Activated CD4-positive, alpha-beta T cell treated with anti-CD3 and anti-CD28 coated beads, Interleukin-2, Interleukin-4, amounts not matched to agents 100 ng/mL and 50 ng/mL, durations not matched to agents 16 hours and 8 hours (primary cell): Measurements from ENCODE around the gene HLCS.

ENCODE experiments used
- DNase-seq: peaks from one replicate; pipeline ENCODE4 v3.0.0-alpha.2; 2020; ENCODE audit warnings: low spot score

The HLCS gene

DNA sequence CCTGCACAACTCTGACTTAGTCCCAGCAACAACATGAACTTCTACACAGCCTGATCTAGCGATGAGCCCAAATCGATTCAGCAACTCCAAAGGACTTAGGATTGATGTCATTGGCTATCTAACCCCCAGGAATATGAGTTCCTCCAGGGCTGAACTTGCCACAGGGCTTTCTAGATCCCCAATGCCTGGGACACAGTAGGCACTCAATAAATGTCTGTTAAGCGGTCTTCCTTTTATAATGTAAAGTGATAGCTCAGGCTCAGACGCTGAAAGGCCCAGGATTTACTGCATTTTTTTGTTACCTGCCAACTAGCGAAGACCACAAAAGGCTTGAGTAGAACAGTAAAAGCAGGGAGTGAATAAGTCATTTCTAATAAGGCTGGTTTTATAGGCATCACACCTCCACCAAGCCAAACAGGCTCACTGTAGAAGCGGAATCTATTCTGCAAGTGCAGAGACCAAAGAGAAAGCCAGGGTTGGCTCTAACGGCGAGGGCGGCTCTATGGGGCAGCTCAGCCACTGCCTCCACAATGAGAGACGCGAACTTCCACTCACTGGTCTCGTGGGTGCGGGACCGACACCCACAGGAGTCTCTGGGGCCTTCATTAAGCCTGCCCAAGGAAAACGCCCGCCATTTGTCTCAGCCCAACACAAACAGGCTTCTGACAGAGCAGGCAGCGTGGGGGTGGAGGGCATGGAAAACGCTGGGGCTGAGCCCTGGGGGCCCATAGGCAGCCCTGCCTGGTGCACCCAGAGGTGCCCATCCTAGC, 52.0 kb downstream of the HLCS start:
- no peak for DNase-seq

DNA sequence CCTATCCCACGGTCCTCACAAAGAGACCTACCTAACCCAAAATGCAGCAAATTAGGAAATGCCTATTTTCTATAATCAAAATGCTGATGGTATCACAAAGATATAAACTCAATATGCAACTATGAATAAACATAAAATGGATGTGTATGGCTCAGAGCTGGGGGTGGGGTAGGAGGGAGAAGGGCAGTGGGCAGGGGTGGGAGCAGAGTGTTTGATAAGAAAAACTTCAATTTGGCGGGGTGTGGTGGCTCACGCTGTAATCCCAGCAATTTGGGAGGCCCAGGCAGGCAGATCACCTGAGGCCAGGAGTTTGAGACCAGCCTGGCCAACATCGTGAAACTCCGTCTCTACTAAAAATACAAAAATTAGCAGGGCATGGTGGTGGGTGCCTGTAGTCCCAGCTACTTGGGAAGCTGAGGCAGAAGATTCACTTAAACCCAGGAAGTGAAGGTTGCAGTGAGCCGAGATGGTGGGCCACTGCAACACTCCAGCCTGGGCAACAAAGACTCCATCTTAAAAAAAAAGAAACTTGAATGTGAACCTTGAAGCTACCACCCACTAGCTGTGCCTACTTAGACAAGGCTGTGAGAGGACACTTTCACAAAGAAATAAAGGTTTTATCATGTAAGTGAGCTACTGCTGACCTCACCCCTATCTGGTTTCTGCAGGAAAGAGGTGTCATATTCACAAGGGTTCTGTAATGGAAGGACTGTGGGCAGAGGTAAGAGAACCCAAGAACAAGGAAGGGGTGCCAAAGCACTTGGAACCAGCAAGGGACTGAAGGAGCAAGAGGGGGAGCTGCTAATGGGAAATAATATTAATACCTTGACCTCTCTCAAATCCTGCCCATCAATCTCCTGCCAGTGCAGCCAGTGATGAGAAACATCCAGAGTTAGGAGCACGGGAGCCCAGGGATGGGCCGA, 53.0 kb downstream of the HLCS start:
- no peak for DNase-seq

DNA sequence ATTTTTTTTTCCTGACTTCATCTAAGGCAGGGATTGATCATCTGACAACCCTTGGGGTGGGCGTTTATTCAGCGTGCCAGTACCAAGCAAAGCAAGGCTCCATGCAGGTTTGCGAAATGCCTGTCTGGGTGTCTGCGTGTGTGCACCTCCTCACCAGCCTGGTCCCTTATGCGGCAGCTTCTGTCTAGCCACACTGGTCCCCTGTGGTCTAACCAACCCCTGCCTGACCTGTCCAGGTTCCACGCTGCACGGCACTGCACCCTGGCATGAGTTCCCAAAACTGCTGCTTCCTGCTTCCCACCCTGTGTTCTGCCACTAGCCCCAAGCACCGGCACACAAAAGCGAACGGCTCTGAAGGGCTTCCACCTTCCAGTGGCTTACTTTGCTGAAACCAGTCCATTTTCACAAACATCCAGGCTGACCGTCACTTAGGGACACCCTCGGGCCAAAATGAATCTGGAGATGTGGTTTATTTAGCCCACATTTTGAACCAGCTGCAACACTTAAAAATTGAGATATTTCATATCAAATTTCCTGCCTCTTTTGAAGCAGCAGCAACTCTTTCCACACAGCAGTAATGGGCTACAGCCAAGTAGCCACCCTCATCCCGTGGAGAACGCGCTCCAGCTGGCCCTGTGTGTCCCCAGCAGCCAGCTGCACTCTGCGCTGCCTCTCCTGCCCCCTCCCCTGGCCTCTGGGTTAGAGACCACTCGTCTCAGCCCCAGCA, 55.7 kb downstream of the HLCS start:
- DNase-seq, result no peak

DNA sequence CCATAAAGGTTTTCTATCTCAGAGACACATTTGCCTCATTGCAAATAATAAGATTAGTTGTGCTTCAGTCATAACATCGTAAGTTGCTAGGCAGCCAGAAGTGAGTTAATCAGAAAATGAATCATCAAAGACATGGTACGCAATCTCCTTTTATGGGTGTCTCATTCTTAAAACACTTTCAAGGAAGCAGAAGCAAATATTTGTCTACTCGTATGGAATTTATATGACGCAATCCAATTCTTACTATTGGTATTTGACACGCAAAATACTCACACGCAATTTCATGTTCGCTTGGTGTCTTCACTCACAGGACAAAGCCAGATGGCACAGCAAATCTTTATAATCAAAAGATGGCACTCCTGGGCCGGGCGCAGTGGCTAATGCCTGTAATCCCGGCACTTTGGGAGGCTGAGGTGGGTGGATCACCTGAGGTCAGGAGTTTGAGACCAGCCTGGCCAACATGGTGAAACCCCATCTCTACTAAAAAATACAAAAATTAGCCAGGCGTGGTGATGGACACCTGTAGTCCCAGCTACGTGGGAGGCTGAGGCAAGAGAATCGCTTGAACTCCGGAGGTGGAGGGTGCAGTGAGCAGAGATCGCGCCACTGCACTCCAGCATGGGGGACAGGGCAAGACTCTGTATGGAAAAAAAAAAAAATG, 56.4 kb downstream of the HLCS start:
- DNase-seq, result peak; percentile 78

DNA sequence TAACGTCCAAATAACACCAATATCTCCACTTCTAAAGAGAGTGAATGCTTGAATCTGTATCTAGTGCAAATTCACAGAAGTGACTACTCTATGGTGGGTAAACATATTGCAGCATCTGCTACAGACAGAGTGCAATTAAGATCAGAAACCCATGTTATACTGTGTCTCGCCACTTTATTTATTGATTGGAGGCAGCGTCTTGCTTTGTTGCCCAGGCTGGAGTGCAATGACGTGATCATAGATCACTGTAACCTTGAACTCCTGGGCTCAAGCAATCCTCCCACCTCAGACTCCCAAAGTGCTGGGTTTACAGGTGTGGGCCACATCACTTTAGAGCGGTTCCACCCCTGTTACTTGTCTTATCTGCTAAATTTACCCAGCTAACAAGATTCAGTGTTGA, 57.0 kb downstream of the HLCS start:
- no peak for DNase-seq

DNA sequence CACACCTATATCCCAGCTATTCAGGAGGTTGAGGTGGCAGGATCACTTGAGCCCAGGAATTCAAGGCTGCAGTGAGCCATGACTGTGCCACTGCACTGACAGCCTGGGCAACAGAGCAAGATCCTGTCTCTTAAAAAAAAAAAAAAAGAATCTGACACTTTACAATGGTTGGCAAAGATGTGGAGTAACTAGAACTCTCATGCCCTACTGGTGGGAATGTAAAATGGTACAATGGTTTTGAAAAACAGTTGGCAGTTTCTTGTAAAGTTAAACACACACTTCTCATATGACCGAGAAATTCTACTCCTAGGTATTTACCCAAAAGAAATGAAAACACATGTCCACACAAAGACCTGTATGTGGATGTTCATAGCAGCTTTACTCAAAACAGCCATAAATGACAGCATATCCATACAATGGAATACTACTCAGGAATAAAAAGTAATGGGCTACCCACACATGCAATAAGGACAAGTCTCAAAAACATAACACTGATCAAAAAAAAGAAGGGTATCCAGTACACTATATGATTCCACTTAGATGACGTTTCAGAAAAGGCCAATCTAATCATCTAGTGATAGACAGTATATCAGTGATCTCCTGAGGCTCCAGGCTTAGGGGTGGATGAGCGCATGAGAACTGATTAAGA, 58.1 kb downstream of the HLCS start:
- DNase-seq, result no peak

DNA sequence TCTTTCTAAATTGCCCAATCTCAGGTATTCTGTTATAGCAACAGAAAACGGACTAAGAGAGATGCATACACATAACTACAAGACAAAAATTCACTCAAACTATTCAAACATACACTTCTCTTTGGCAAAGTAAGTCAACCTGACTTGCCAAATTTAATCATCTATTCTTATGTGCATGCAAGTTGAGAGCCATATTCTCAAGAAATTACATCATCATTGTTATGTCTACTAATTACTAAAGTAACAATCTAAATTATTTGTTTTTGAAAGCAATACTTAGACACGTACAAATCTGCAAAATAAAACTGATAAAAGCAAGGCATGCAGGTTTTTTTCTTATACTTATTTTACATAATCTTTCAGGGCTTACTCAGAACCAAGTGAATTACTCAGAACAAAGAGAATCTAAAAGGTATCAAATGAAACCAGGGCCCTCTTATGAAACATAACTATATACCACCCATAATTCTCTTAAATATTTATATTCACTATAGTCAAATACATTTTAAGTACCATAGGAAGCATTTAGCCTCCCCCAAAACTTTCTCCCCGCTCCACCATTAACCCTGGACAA, 62.3 kb downstream of the HLCS start:
- peak; percentile 22 for DNase-seq

DNA sequence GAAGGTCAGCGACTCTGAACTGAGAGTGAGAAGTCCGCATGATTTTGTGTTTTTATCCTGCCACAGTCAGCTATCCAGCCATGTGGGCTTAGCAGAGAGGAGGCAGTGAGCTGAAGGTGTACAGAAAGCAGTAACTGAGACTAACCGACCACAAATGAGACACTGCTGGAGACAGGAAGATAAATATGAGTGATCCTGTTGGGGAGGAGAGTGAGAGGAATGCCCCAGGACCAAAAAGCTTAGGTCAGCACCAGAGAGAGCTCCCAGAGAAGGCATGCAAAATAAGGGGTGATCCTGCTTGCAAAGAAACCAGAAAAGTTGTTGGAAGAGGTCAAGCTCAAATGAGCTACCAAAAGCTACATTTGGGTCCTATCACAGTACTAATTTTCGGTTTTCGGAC, 63.7 kb downstream of the HLCS start:
- peak; percentile 50 for DNase-seq

DNA sequence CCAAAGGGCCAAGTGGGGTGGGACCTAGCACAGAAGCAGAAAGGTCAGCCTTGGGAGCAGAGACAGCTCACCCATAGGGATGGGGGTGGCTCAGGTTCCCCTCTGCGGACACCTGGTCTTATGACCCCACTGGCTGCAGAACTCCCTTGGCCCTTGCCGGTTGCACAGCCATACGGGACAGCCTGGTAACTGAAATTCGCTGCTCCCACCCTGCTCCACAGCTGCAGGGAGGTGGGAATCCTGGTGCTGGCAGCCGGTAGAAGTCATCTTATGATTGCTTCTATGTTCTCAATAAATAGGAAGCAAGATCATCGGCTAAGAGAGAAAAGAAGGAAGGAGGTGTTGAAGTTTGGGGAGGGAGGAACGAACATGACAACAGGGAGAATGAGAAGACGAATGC, 64.1 kb downstream of the HLCS start:
- no peak for DNase-seq

DNA sequence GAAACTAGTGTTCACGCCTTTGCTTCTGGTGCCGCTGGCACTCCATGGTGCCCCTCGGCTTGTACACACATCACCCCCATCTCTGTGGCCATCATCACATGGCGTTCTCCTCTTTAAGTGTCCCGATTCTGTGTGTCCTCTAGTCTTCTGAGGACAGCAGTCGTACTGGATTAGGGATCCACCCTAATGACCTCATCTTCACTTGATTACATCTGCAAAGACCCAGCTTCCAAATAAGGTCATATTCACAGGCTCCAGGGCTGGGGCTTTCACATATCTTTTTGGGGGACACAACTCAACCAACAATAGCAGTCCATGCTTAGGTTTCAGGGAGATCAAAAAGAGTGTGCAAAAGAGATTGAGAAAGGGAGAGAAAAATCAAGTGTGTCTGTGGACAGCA, 64.9 kb downstream of the HLCS start:
- DNase-seq, result no peak

DNA sequence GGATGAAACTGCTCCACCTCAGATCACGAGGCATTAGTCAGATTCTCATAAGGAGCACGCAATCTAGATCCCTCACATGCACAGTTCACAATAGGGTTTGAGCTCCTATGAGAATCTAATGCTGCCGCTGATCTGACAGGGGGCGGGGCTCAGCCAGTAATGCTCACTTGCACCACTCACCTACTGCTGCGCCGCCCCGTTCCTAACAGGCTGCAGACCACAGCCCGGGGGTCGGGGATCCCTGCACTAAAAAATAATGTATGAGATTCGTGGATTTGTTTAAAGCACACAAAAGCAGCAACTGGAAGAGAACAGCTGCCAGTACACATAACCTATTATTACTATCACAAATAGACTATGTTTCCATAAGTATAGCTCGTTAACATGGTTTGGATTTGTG, 72.9 kb downstream of the HLCS start:
- no peak for DNase-seq

DNA sequence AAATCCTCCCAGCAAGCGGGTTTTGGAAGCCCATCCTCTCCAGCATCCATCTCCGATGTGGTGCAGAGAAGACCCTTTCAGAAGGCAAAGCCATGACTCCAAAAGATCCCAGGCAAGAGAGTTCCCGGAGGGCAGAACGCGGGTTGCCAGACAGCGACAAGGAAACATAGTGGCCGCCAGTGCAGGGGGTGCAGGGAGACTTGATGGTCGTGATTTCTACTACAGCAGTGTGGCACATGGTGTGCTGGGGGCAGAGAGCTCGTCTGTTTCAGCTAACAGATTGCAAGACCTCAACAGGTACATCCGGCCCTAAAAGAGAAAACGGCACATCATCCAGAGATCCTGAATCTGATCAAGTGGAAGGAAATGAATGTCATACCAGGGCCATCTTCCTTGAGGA, 74.3 kb downstream of the HLCS start:
- no peak for DNase-seq

DNA sequence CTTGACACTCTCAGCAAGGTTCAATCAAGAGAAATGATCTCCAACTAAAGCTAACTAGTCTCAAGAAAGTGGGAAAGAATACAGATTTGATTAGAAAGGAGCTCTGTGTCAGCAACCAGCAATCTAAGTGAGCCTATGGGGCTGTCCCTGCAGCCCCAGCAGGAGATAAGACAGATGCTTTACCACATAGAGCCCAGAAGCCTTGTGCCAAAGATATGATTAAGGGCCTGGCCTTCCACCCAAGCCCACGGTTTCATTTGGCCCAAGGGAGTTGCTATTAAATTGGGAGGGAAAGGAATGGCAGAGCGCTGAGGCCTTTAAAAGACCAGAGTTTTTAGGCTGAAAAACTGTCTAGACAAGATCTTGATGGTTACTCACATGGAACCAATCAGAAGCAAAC, 74.8 kb downstream of the HLCS start:
- DNase-seq, result no peak

DNA sequence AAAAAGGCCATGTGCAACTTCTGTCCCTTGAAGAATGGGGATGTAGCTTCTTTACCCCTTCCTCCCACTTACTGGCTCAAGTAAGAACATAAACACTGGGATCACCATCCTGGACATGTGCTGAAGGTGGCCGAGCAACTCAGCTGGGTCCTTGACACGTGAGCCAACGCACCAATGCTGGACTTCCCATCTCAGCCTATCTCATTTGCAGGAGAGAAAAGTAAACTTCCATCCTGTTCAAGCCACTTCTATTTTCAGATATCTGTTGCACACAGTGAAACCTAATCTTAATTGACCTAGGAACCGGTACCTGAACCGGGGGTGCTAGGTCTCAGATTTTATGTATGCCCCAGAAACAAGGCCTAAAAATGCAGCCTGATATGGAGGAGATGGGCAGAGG, 75.3 kb downstream of the HLCS start:
- DNase-seq, result no peak

DNA sequence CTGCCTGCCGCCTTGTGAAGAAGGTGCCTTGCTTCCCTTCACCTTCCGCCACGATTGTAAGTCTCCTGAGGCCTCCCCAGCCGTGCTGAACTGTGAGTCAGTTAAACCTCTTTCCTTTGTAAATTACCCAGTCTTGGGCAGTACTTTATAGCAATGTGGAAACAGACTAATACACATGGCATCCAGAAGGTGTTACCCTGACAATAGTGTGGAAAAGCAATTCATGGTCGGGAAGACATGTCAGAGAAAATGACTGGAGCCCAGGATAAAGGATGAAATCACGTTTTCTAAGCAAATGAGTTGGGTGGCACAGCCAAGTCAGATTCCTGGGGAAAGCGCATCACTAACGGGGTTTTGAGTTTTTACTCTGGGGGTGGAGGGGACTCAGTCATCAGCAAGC, 76.4 kb downstream of the HLCS start:
- DNase-seq, result no peak

DNA sequence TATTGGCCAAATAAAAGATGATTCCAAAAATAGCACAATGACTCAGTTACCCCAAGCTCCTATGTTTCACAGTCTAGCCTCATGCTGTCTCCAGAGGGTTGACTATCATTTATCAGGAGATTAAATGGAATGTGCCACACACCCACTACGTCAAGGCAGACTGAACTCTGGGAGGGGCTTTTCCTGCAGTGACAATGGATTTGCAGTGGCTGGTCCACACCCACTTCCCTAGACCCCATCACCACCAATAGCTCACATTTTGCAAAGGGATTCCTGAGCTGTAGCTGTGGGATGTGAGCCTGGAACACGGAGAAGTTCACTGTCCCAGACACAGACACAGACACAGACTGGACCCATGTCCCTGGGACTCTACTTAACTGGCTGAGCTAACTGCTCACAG, 77.1 kb downstream of the HLCS start:
- DNase-seq, result no peak

DNA sequence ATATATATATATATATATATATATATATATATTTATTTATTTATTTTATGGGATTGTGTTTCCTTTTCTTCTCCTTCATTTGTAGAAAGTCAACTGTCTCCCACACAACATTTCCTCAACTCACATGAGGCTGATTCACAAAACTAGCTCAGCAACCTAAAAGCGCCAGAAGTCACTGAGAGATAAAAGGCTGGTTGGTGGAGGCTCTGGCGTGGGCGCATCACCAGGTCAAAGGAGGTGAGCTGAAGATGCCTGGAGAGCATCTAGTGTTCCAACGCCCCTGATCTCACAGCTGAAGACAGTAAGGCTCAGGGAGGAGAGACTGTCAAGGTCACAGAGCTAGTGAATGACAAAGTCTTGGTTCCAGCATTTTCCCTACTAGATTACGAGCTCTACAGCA, 78.0 kb downstream of the HLCS start:
- DNase-seq, result no peak

DNA sequence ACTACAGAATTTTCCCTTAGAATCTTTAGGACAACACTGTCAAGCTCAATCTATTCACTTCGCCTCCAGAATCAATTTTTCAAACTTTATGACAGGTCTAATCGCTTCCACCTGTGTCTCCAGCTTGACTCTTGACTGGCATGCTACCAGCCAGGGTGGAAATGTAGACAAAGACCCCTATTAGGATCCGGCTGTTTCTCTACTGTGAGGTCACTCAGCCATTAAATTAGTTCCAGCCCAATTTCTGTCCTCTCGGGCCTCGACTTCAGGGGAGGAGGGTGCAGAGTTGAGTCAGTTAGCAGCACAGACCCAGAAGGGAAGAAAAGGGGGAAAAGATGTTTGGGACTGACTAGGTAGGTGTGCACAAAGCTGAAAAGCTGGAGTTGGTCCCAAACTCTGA, 78.5 kb downstream of the HLCS start:
- DNase-seq, result no peak

DNA sequence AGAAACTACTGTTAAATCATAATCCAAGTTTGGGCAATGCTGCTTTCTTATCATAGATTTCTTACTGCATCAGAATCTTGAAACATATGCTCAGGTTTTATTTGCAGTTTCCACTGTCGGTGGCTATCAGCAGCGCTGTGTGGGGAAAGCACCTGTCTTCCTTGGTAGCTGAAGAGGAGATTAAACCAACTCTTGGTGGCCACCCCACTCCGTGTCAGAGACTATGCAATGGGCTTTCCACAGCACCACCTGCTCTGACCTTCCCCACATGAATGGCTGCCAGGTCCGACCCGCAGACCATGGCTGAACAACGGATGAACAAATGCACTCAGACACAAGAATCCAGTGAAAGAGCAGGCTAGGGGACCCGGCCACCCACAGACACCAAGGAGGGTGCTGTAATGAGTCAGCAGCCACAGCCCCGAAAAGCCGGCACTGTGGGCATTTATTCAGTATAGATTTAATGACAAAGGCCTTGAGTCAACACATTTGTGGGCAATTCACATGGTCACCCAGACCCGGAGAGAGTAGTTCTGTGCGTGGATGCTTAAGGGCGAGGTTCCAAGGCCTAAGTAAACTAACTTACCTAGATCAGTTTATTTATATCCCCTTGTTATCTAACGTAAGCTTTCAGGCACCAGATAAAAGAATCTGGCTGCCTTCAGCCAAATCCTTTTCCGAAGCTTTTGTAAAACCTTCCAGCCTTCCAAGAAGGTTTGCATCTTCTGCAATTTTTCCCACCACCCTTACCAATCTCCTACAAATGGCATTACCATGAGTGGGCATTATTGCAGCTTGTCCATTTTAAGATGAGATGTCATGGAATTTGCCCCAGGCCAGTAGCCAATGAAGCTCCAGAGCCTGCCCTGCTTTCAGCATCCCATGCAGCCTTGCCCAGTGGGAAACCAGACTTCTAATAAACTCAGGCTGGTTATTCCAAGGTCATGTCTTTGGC, 82.7 kb downstream of the HLCS start:
- no peak for DNase-seq

DNA sequence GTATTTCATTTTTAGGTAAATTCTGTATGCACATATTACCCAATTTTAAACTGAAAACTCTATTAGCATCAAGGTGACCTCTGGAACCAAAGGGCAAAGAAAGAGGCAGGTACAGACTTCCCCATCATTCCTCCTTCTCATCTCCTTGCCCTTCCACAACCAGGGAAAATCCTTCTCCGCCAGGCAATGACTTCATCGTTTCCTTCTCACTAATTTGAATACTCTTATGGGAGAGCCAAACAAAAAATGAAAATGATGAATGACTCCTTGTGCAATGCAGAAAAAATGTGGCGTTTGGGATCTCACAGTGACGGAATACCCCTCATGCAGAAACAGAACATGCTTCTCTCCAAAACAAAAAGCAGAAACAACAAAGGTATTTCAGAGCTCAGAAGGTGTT, 83.7 kb downstream of the HLCS start:
- no peak for DNase-seq
